C4-2B (cell line): ENCODE data around the gene STAP2.

Source experiments
- H3K27ac ChIP-seq: fragments of 450-650 bp; 2 replicates; pipeline ENCODE4 v1.5.1; 2017
- ZFX ChIP-seq: fragments of 450-650 bp; IDR thresholded peaks from 2 replicates; pipeline ENCODE4 v1.6.1; 2017
- TF ChIP-seq, protein P1 (sequence below): fragments of 450-650 bp; conservative IDR thresholded peaks from 2 replicates; pipeline ENCODE4 v1.5.1; 2017; ENCODE audit warnings: mild to moderate bottlenecking

Gene STAP2

DNA sequence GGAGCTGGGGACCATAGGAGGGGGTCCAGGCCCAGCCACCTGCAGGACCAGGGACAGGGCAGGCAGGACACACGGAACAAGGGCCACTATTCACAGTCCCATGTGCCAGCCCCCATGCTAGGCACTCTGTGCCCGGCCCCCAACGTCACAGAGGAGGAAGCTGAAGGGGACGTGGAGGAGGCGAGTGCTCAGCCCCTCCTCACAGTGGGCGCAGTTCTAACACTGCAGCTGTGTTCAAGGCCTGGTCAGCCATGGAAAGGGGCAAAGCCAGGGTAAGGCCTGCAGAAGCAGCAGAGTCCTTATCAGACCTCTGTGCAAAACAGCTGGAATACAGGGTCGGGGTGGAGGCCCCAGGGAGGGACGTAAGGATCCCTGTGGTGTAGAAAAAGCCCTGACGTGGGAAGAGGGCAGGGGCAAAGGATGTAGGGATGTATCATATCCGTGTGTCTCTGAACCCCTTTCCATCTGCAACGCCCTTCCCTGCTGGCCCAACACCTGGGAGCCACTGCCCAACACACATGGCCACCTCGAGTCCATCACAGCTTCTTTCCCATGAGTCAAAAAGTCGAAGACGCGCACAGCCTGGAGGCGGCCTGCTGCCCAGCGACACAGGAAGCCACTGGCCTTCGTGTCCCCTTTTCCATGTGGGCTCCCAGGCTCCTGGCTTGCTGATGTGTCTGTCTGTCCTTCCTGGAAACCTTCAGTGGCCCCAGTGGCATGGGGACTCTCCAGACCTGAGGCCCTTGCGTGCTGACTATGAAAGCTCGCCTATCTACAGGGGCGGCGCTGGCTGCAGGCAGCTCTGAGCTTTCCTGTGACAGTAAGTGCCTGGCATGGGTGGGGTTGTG is 33.8 kb upstream of the STAP2 start:
- TF ChIP-seq ZFX = no peak
- TF ChIP-seq, protein P1, sequence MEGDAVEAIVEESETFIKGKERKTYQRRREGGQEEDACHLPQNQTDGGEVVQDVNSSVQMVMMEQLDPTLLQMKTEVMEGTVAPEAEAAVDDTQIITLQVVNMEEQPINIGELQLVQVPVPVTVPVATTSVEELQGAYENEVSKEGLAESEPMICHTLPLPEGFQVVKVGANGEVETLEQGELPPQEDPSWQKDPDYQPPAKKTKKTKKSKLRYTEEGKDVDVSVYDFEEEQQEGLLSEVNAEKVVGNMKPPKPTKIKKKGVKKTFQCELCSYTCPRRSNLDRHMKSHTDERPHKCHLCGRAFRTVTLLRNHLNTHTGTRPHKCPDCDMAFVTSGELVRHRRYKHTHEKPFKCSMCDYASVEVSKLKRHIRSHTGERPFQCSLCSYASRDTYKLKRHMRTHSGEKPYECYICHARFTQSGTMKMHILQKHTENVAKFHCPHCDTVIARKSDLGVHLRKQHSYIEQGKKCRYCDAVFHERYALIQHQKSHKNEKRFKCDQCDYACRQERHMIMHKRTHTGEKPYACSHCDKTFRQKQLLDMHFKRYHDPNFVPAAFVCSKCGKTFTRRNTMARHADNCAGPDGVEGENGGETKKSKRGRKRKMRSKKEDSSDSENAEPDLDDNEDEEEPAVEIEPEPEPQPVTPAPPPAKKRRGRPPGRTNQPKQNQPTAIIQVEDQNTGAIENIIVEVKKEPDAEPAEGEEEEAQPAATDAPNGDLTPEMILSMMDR = no peak
- no peak overlapping the region for H3K27ac ChIP-seq

DNA sequence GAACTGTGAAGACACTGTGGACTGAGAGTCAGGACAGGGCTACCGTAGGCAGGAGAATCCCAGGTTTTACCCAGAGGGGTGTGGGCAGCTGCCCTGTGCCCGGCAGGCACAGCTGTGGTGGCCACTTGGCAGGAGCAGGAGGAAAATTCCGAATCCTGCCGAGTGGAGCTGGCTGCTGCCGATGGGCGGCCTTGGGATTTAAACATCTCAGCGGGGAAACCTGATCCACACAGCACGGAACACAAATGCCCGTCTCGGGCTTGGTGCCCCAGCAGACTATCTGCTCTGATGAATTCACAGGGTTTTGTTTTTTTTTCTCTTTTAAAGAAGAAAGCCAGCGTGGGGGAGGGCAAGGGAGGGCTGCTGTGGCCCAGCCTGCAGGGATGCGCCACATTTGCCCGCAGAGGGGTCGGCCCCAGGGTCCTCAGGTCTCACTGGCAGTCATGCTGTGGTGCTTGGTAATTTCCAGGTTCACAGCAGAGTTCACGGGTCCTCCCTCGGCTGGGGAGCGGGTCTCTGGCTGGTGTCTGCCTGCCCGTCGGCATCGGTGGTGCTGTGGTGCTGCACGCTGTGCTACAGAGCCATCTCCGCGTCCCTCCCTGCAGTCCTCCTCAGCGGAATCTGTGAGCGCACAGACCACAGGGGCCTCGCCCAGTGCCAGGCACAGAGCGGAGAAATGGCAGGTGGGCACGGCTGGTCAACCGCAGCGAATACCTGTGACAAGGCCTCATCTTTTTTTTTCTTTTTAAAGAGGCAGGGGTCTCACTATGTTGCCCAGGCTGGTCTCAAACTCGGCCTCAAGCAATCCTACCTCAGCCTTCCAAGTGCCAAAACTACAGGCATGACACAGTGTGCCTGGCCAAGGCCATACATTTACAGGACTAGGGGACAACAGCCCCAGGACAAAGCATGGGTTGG is 32.9 kb upstream of the STAP2 start:
- H3K27ac ChIP-seq = no peak overlapping the region
- TF ChIP-seq ZFX = no peak
- TF ChIP-seq, protein P1 = no peak

DNA sequence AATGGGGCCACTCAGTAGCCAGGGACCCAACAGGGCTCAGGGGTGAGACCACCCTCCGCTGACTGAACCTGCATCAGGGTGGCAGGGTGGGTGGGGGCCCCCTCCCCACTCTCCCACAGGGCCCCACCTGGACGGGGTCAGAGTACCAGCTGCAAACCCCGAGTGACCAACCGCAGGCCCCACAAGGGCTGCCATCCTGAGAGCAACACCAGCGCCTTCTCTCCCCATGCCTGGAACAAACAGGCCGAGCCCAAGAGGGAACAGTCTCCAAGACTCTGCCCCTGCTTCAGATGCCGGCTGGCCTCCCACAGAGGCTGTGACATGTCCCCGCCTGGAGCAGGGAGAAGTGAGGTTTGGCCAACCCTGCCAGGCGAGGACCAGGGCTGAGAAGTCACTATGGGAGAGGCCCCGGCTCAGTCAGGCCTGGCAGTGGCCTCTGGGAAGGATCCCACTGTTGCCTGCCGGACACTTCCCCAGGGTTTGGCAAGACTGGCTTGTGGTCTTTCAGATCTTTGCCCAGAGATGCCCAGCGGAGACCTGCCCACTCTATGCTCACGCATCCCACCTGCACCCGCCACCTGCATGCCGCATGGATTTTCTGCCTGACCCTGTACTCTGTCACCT is 31.9 kb upstream of the STAP2 start:
- peak overlapping the region; percentile 43; the same call in 1 of the 2 replicates for H3K27ac ChIP-seq
- TF ChIP-seq, protein P1 = no peak
- no peak for TF ChIP-seq ZFX

DNA sequence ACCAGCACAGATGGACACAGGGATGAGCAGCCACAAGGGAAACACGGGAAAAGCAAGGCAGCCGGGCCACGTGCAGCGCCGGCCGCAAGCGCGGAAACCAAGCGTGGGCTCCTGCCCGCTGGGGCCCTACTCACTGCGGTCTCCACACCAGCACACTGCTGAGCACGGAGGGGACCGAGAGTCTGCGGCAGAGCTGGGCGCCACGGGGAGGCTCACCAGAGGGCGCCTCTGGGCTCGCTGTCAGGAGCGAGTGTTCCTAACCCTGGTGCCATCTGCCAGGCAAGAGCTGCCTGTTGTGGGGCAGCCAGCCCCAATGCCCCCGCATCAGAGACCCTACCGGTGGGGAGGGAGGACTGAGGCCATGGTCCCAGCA is 31.2 kb upstream of the STAP2 start:
- no peak for TF ChIP-seq ZFX
- TF ChIP-seq, protein P1 = no peak
- H3K27ac ChIP-seq = peak overlapping the region; percentile 43

DNA sequence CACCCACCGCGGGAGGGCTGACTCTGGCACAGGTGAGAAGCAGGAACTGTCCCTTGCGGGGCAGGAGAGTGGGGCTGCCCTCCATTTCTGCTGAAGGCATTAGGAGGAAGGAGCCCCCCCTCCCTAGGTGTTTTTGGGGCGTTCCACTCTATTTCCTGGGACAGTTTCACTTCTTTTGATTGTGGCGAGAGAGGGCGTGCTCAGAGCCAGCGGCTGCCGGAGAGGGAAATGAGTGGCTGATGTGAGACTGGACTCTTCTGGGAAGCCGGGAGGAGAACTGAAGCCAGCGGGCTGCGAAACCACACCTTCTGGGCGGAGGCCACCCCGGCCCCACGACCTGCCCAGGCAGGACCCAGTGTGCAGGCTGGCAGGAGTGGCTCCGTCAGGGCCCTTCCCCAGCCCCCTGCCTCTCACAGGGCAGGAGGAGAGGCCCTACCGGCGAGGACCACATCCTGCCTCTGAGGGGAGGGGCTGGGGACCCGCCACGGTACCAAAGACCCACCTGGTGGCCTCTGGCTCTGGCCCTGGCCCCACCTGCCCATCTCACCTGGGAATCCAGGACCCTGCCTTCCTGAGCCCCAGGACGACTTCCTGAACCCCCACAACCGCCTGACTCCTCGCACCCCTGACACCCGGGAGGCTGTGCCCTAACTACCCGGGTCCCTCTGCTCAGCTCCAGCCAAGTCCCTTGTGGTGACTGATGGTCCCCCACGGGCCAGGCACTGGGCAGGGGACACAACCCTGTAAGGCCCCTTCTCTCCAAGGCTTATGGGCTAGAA is 30.7 kb upstream of the STAP2 start:
- no peak for TF ChIP-seq ZFX
- TF ChIP-seq, protein P1 = no peak
- H3K27ac ChIP-seq = peak overlapping the region; percentile 43

DNA sequence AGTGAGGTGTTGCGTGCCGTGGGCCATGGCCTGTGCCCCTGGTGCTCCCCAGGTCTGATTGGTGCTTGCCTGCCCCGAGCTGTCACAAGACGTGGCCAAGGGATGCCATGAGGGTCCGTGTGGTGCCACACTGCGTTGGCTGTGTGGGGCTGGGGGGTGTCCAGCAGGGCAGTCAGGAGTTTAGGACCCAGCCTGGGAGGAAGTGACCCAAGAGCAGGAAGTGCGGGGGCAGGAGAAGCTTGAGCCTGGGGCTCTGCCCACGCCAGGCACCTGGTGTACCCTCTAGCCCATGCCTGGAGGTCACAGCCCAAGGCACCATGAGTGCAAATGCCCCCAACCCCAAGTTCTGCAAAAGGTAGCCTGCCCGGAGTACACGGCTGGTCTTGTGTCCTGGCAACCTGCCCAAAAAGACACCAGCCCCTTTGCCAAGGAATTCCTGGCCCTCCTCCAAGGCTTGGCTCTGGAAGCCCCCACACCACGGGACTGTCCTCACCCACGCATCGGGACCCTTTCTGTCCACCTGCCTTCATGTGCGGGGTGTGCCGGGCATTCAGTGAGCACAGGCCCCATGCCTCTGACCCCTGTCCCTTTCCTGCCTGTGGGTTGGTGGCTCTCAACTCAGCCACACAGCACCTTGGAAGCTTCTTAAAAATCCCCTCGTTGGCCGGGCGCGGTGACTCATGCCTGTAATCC is 29.6 kb upstream of the STAP2 start:
- no peak for TF ChIP-seq ZFX
- TF ChIP-seq, protein P1 = no peak
- peak overlapping the region; percentile 43 for H3K27ac ChIP-seq
